Measurements from ENCODE around the gene LMO7.

LMO7 gene

GRCh38 chr13:75643693-75644092, 7.6 kb downstream of the LMO7 start:
- no peak overlapping the region for H3K4ac ChIP-seq (ENCODE audit: low read depth in 1 of 2, low read length in 2 of 2)
- H2BK15ac ChIP-seq (ENCODE audit: low read depth, poor library complexity, severe bottlenecking), result no peak overlapping the region
- DNase-seq, result no peak
- no peak overlapping the region for H4K91ac ChIP-seq (ENCODE audit: low read length)
- H2AFZ ChIP-seq (ENCODE audit: low read depth, low read length), result no peak overlapping the region
- H3K4me2 ChIP-seq (ENCODE audit: low read length, poor library complexity, severe bottlenecking), result no peak overlapping the region
- H3K18ac ChIP-seq (ENCODE audit: low read depth in 1 of 2, low read length in 2 of 2), result no peak overlapping the region
- no peak overlapping the region for H4K8ac ChIP-seq (ENCODE audit: low read length)
- H3K4me1 ChIP-seq (ENCODE audit: control insufficient read depth, insufficient read depth, low read depth, low read length), result peaks cover 4% of the 10 kb centered on the region
- peaks cover 25% of the 10 kb centered on the region for H3K79me1 ChIP-seq (replicated peaks; ENCODE audit: low read length, poor library complexity, severe bottlenecking)
- H2BK12ac ChIP-seq (ENCODE audit: low read length in 2 of 2), result no peak overlapping the region
- no peak overlapping the region for H3K23ac ChIP-seq (ENCODE audit: low read length in 2 of 2)
- H2BK5ac ChIP-seq (ENCODE audit: low read depth, low read length, poor library complexity, severe bottlenecking), result no peak overlapping the region
- H3K27me3 ChIP-seq (ENCODE audit: control insufficient read depth in 1 of 2, insufficient read depth in 1 of 2, low read length in 2 of 2), result no peaks in the 10 kb centered on the region
- no peak overlapping the region for H3K27ac ChIP-seq (ENCODE audit: low read length, poor library complexity, severe bottlenecking)
- no peaks in the 10 kb centered on the region for H3K9me3 ChIP-seq (ENCODE audit: control insufficient read depth, low read length)
- H3K9ac ChIP-seq (ENCODE audit: low read length), result no peak overlapping the region
- H2AK5ac ChIP-seq (ENCODE audit: low read length, severe bottlenecking), result no peak overlapping the region
- no peak overlapping the region for H2BK120ac ChIP-seq (ENCODE audit: low read depth, low read length)
- peak overlapping the region in 1 of 2 experiments; percentile 17 for H3K4me3 ChIP-seq (ENCODE audit: insufficient read depth in 1 of 2, low read depth in 1 of 2, low read length in 2 of 2)
- no peak overlapping the region for H3K14ac ChIP-seq (ENCODE audit: low read length in 2 of 2)
- H3K36me3 ChIP-seq (ENCODE audit: control insufficient read depth in 1 of 2, insufficient read depth in 2 of 2, low read depth in 1 of 2, low read length in 2 of 2), result peaks cover 3 to 30% of the 10 kb centered on the region in 2 experiments

- Histone ChIP-seq H3K9me3 (ENCODE audit: control insufficient read depth, low read length) (no peaks in the 10 kb centered on the region), H3K27me3 (ENCODE audit: control insufficient read depth in 1 of 2, insufficient read depth in 1 of 2, low read length in 2 of 2) (no peaks in the 10 kb centered on the region), H3K27ac (ENCODE audit: low read length, poor library complexity, severe bottlenecking) (no peak overlapping the region), H2AK5ac (ENCODE audit: low read length, severe bottlenecking) (no peak overlapping the region), H2BK12ac (ENCODE audit: low read length in 2 of 2) (no peak overlapping the region), H3K23ac (ENCODE audit: low read length in 2 of 2) (no peak overlapping the region), H3K18ac (ENCODE audit: low read depth in 1 of 2, low read length in 2 of 2) (no peak overlapping the region), H3K4me2 (ENCODE audit: low read length, poor library complexity, severe bottlenecking) (no peak overlapping the region), H2BK120ac (ENCODE audit: low read depth, low read length) (no peak overlapping the region), H3K36me3 (ENCODE audit: control insufficient read depth in 1 of 2, insufficient read depth in 2 of 2, low read depth in 1 of 2, low read length in 2 of 2) (peaks cover 3 to 30% of the 10 kb centered on the region in 2 experiments), H3K9ac (ENCODE audit: low read length) (no peak overlapping the region), H2BK15ac (ENCODE audit: low read depth, poor library complexity, severe bottlenecking) (no peak overlapping the region), H4K8ac (ENCODE audit: low read length) (no peak overlapping the region), H3K14ac (ENCODE audit: low read length in 2 of 2) (no peak overlapping the region), H3K4me3 (ENCODE audit: insufficient read depth in 1 of 2, low read depth in 1 of 2, low read length in 2 of 2) (no peak overlapping the region), H2AFZ (ENCODE audit: low read depth, low read length) (no peak overlapping the region), H2BK5ac (ENCODE audit: low read depth, low read length, poor library complexity, severe bottlenecking) (no peak overlapping the region), H3K4ac (ENCODE audit: low read depth in 1 of 2, low read length in 2 of 2) (no peak overlapping the region), H3K79me1 (replicated peaks; ENCODE audit: low read length, poor library complexity, severe bottlenecking) (peaks cover 28% of the 10 kb centered on the region), H3K4me1 (ENCODE audit: control insufficient read depth, insufficient read depth, low read depth, low read length) (peaks cover 4% of the 10 kb centered on the region), H4K91ac (ENCODE audit: low read length) (no peak overlapping the region)
- no peak for DNase-seq
- 100% methylated on average over 1 of the region's 3 CpGs for WGBS
Observed at GRCh38 chr13:75645141-75645540, 9.0 kb downstream of the LMO7 start.

GRCh38 chr13:75647126-75647784, 11.1 kb downstream of the LMO7 start:
- H3K9me3 ChIP-seq (ENCODE audit: control insufficient read depth, low read length), result no peaks in the 10 kb centered on the region
- H2BK15ac ChIP-seq (ENCODE audit: low read depth, poor library complexity, severe bottlenecking), result no peak overlapping the region
- no peak overlapping the region for H3K4me2 ChIP-seq (ENCODE audit: low read length, poor library complexity, severe bottlenecking)
- no peak overlapping the region for H3K14ac ChIP-seq (ENCODE audit: low read length in 2 of 2)
- no peak overlapping the region for H4K8ac ChIP-seq (ENCODE audit: low read length)
- no peak overlapping the region for H4K91ac ChIP-seq (ENCODE audit: low read length)
- H3K4me3 ChIP-seq (ENCODE audit: insufficient read depth in 1 of 2, low read depth in 1 of 2, low read length in 2 of 2), result no peak overlapping the region
- H3K18ac ChIP-seq (ENCODE audit: low read depth in 1 of 2, low read length in 2 of 2), result no peak overlapping the region
- no peak overlapping the region for H2BK120ac ChIP-seq (ENCODE audit: low read depth, low read length)
- H2AFZ ChIP-seq (ENCODE audit: low read depth, low read length), result no peak overlapping the region
- peak overlapping the region; percentile 13 for H3K27ac ChIP-seq (ENCODE audit: low read length, poor library complexity, severe bottlenecking)
- no peak overlapping the region for H2AK5ac ChIP-seq (ENCODE audit: low read length, severe bottlenecking)
- no peak for DNase-seq
- H3K4ac ChIP-seq (ENCODE audit: low read depth in 1 of 2, low read length in 2 of 2), result no peak overlapping the region
- peak overlapping the region; percentile 11 for H3K9ac ChIP-seq (ENCODE audit: low read length)
- H3K36me3 ChIP-seq (ENCODE audit: control insufficient read depth in 1 of 2, insufficient read depth in 2 of 2, low read depth in 1 of 2, low read length in 2 of 2), result peaks cover 3 to 22% of the 10 kb centered on the region in 2 experiments
- peaks cover 25% of the 10 kb centered on the region for H3K79me1 ChIP-seq (replicated peaks; ENCODE audit: low read length, poor library complexity, severe bottlenecking)
- no peak overlapping the region for H2BK12ac ChIP-seq (ENCODE audit: low read length in 2 of 2)
- peaks cover 2% of the 10 kb centered on the region for H3K4me1 ChIP-seq (ENCODE audit: control insufficient read depth, insufficient read depth, low read depth, low read length)
- H3K27me3 ChIP-seq (ENCODE audit: control insufficient read depth in 1 of 2, insufficient read depth in 1 of 2, low read length in 2 of 2), result no peaks in the 10 kb centered on the region
- no peak overlapping the region for H2BK5ac ChIP-seq (ENCODE audit: low read depth, low read length, poor library complexity, severe bottlenecking)
- WGBS, result no CpG with 5 or more reads among the region's 1 CpG
- H3K23ac ChIP-seq (ENCODE audit: low read length in 2 of 2), result no peak overlapping the region

GRCh38 chr13:75648446-75648845, 12.3 kb downstream of the LMO7 start:
- Histone ChIP-seq H4K91ac (ENCODE audit: low read length) (no peak overlapping the region), H2BK5ac (ENCODE audit: low read depth, low read length, poor library complexity, severe bottlenecking) (no peak overlapping the region), H3K9me3 (ENCODE audit: control insufficient read depth, low read length) (no peaks in the 10 kb centered on the region), H3K23ac (ENCODE audit: low read length in 2 of 2) (no peak overlapping the region), H3K79me1 (replicated peaks; ENCODE audit: low read length, poor library complexity, severe bottlenecking) (peaks cover 29% of the 10 kb centered on the region), H3K14ac (ENCODE audit: low read length in 2 of 2) (no peak overlapping the region), H3K4me1 (ENCODE audit: control insufficient read depth, insufficient read depth, low read depth, low read length) (peaks cover 2% of the 10 kb centered on the region), H2AK5ac (ENCODE audit: low read length, severe bottlenecking) (no peak overlapping the region), H3K4ac (ENCODE audit: low read depth in 1 of 2, low read length in 2 of 2) (no peak overlapping the region), H2BK120ac (ENCODE audit: low read depth, low read length) (no peak overlapping the region), H2AFZ (ENCODE audit: low read depth, low read length) (no peak overlapping the region), H3K18ac (ENCODE audit: low read depth in 1 of 2, low read length in 2 of 2) (no peak overlapping the region), H3K4me3 (ENCODE audit: insufficient read depth in 1 of 2, low read depth in 1 of 2, low read length in 2 of 2) (no peak overlapping the region), H3K27ac (ENCODE audit: low read length, poor library complexity, severe bottlenecking) (no peak overlapping the region), H3K9ac (ENCODE audit: low read length) (no peak overlapping the region), H2BK12ac (ENCODE audit: low read length in 2 of 2) (no peak overlapping the region), H2BK15ac (ENCODE audit: low read depth, poor library complexity, severe bottlenecking) (no peak overlapping the region), H4K8ac (ENCODE audit: low read length) (no peak overlapping the region), H3K36me3 (ENCODE audit: control insufficient read depth in 1 of 2, insufficient read depth in 2 of 2, low read depth in 1 of 2, low read length in 2 of 2) (peaks cover 3 to 23% of the 10 kb centered on the region in 2 experiments), H3K27me3 (ENCODE audit: control insufficient read depth in 1 of 2, insufficient read depth in 1 of 2, low read length in 2 of 2) (no peaks in the 10 kb centered on the region), H3K4me2 (ENCODE audit: low read length, poor library complexity, severe bottlenecking) (no peak overlapping the region)
- DNase-seq, result no peak
- WGBS, result 100% methylated on average over 1 of the region's 2 CpGs
